NCI-H1694 (cell line): ENCODE data around the gene SLC17A8.
A peak's percentile ranks its signal among the peaks of the same experiment; 100 is the strongest.
"Not testable (repeated sequence)": the region's sequence is repeated elsewhere in the genome, so short reads cannot be mapped to it uniquely, and the experiment has no call there.

Source experiments
- DNase-seq: peaks from one replicate; lab custom pipeline; 2025; lab: John Stamatoyannopoulos, UW

The SLC17A8 gene

GRCh38 chr12:100356644-100357223 lies at the start of gene SLC17A8:
TSS of gene SLC17A8 (plus strand) at chr12:100357074. CDS start at chr12:100357392, 318 bp downstream.
- DNase-seq: no peak

GRCh38 chr12:100308138-100308537 lies 48.7 kb upstream of the SLC17A8 start:
- not testable (repeated sequence) for DNase-seq

GRCh38 chr12:100311317-100311716 lies 45.6 kb upstream of the SLC17A8 start:
- DNase-seq: no peak

- DNase-seq: no peak
Observed at GRCh38 chr12:100317371-100317770, 39.5 kb upstream of the SLC17A8 start.

- DNase-seq: no peak
Observed at GRCh38 chr12:100324498-100324897, 32.4 kb upstream of the SLC17A8 start.

GRCh38 chr12:100326208-100326607 lies 30.7 kb upstream of the SLC17A8 start:
- no peak for DNase-seq

- no peak for DNase-seq
Observed at GRCh38 chr12:100329800-100330199, 27.1 kb upstream of the SLC17A8 start.

GRCh38 chr12:100331871-100332270 lies 25.0 kb upstream of the SLC17A8 start:
- DNase-seq: no peak

- no peak for DNase-seq
Observed at GRCh38 chr12:100332852-100333251, 24.0 kb upstream of the SLC17A8 start.

- no peak for DNase-seq
Observed at GRCh38 chr12:100337299-100337698, 19.6 kb upstream of the SLC17A8 start.

GRCh38 chr12:100337727-100338126 lies 19.1 kb upstream of the SLC17A8 start:
- DNase-seq: no peak

GRCh38 chr12:100339071-100339470 lies 17.8 kb upstream of the SLC17A8 start:
- no peak for DNase-seq

GRCh38 chr12:100342897-100343296 lies 14.0 kb upstream of the SLC17A8 start:
- DNase-seq: not testable (repeated sequence)

GRCh38 chr12:100344351-100344750 lies 12.5 kb upstream of the SLC17A8 start:
- not testable (repeated sequence) for DNase-seq

GRCh38 chr12:100345020-100345767 lies 11.7 kb upstream of the SLC17A8 start:
- DNase-seq: no peak

- no peak for DNase-seq
Observed at GRCh38 chr12:100346660-100347059, 10.2 kb upstream of the SLC17A8 start.

GRCh38 chr12:100348657-100349454 lies 8.0 kb upstream of the SLC17A8 start:
- peak; percentile 62 for DNase-seq

GRCh38 chr12:100359248-100359647 lies 2.4 kb downstream of the SLC17A8 start:
- no peak for DNase-seq

- DNase-seq: no peak
Observed at GRCh38 chr12:100359822-100360221, 2.9 kb downstream of the SLC17A8 start.

- no peak for DNase-seq
Observed at GRCh38 chr12:100360450-100360849, 3.6 kb downstream of the SLC17A8 start.

- DNase-seq: no peak
Observed at GRCh38 chr12:100364324-100364723, 7.5 kb downstream of the SLC17A8 start.

GRCh38 chr12:100365411-100365810 lies 8.5 kb downstream of the SLC17A8 start:
- no peak for DNase-seq

GRCh38 chr12:100368066-100368465 lies 11.2 kb downstream of the SLC17A8 start:
- no peak for DNase-seq
